GM04503 (cell line): Measurements from ENCODE around the gene IQSEC1.

Experiments
- DNase-seq: peaks from one replicate; pipeline ENCODE4 v3.0.0-alpha.2; 2012; ENCODE audit warnings: low read depth

The IQSEC1 gene

GRCh38 chr3:13049400-13049799 is 23.8 kb downstream of the IQSEC1 start:
- no peak for DNase-seq

- DNase-seq, result no peak
Observed at GRCh38 chr3:13047296-13048165, 25.7 kb downstream of the IQSEC1 start.

- DNase-seq, result no peak
Observed at GRCh38 chr3:13046569-13047274, 26.5 kb downstream of the IQSEC1 start.

- no peak for DNase-seq
Observed at GRCh38 chr3:13045904-13046568, 27.2 kb downstream of the IQSEC1 start.

GRCh38 chr3:13045241-13045903 is 27.9 kb downstream of the IQSEC1 start:
- DNase-seq, result no peak

- DNase-seq, result no peak
Observed at GRCh38 chr3:13044496-13045240, 28.6 kb downstream of the IQSEC1 start.

- DNase-seq, result no peak
Observed at GRCh38 chr3:13043656-13044055, 29.6 kb downstream of the IQSEC1 start.

- no peak for DNase-seq
Observed at GRCh38 chr3:13042715-13043271, 30.4 kb downstream of the IQSEC1 start.

GRCh38 chr3:13042127-13042701 is 31.0 kb downstream of the IQSEC1 start:
- no peak for DNase-seq

GRCh38 chr3:13041113-13041776 is 32.0 kb downstream of the IQSEC1 start:
- no peak for DNase-seq

- no peak for DNase-seq
Observed at GRCh38 chr3:13040361-13041074, 32.7 kb downstream of the IQSEC1 start.

- DNase-seq, result no peak
Observed at GRCh38 chr3:13039213-13039896, 33.9 kb downstream of the IQSEC1 start.

- no peak for DNase-seq
Observed at GRCh38 chr3:13037458-13038117, 35.6 kb downstream of the IQSEC1 start.

GRCh38 chr3:13034861-13035260 is 38.4 kb downstream of the IQSEC1 start:
- no peak for DNase-seq

- no peak for DNase-seq
Observed at GRCh38 chr3:13034109-13034800, 39.0 kb downstream of the IQSEC1 start.

GRCh38 chr3:13032206-13032605 is 41.0 kb downstream of the IQSEC1 start:
- DNase-seq, result no peak

- DNase-seq, result no peak
Observed at GRCh38 chr3:13031621-13032020, 41.6 kb downstream of the IQSEC1 start.

GRCh38 chr3:13030684-13031083 is 42.5 kb downstream of the IQSEC1 start:
- no peak for DNase-seq
